Neural cell (in vitro differentiated cells): ENCODE results near the gene HOXC12. TPM values are rescaled to one million over a fixed set of nuclear protein-coding genes. Genes with fewer than 3 reads are reported as not detected.

Experiments used
- H2AFZ ChIP-seq: fragments of 200-600, 300-800 bp; sonication (generic), shearing (Covaris generic); 2 replicates; pipeline ENCODE4 v1.6.0; 2014; ENCODE audit warnings: low read depth, mild to moderate bottlenecking, antibody characterized with exemption, low read length, moderate library complexity
- H3F3A ChIP-seq: fragments of 200-600 bp; shearing (Covaris generic); 2 replicates; pipeline ENCODE4 v1.6.1; 2016; ENCODE audit warnings: mild to moderate bottlenecking, moderate library complexity, mixed read lengths, antibody characterized with exemption, low read length; ENCODE audit not compliant: insufficient read depth, poor library complexity, severe bottlenecking
- H3K27ac ChIP-seq: fragments of 200-600, 300-800 bp; sonication (generic), shearing (Covaris generic); 2 replicates; pipeline ENCODE4 v1.5.1; 2014; ENCODE audit warnings: mild to moderate bottlenecking, low read length, moderate library complexity
- H3K27me3 ChIP-seq: fragments of 300-800, 200-600 bp; sonication (generic), shearing (Covaris generic); 2 replicates; pipeline ENCODE4 v1.6.0; 2014; ENCODE audit warnings: mild to moderate bottlenecking, low read depth, low read length, moderate library complexity; ENCODE audit not compliant: insufficient read depth
- H3K36me3 ChIP-seq: fragments of 300-800, 200-600 bp; sonication (generic), shearing (Covaris generic); 2 replicates; pipeline ENCODE4 v1.5.1; 2014; ENCODE audit warnings: mild to moderate bottlenecking, antibody characterized with exemption, low read length, moderate library complexity; ENCODE audit not compliant: insufficient read depth
- H3K4me2 ChIP-seq: fragments of 300-800, 200-600 bp; sonication (generic), shearing (Covaris generic); 2 replicates; pipeline ENCODE4 v1.6.0; 2014; ENCODE audit warnings: mild to moderate bottlenecking, low read length
- H3K4me3 ChIP-seq: fragments of 300-800, 200-600 bp; sonication (generic), shearing (Covaris generic); 2 replicates; pipeline ENCODE4 v1.5.1; 2014; ENCODE audit warnings: mild to moderate bottlenecking, low read length, moderate library complexity
- H3K79me2 ChIP-seq: fragments of 200-600 bp; shearing (Covaris generic); replicated peaks from 2 replicates; pipeline ENCODE4 v1.6.0; 2014; ENCODE audit warnings: mild to moderate bottlenecking, low read length, moderate library complexity; ENCODE audit not compliant: insufficient read depth
- H3K9ac ChIP-seq: fragments of 300-800, 200-600 bp; sonication (generic), shearing (Covaris generic); 2 replicates; pipeline ENCODE4 v1.6.1; 2016; ENCODE audit warnings: mild to moderate bottlenecking, low read length, mixed read lengths
- H3K9me2 ChIP-seq: fragments of 200-600 bp; shearing (Covaris generic); 2 replicates; pipeline ENCODE4 v1.6.1; 2016; ENCODE audit warnings: mild to moderate bottlenecking, low read length, mixed read lengths; ENCODE audit not compliant: insufficient read depth
- H3K9me3 ChIP-seq: fragments of 200-600, 300-800 bp; sonication (generic), shearing (Covaris generic); 2 replicates; pipeline ENCODE4 v1.6.1; 2016; ENCODE audit warnings: mild to moderate bottlenecking, mixed run types, low read length, moderate library complexity, mixed read lengths
- H4K20me1 ChIP-seq: fragments of 200-600 bp; shearing (Covaris generic); 2 replicates; pipeline ENCODE4 v1.6.1; 2016; ENCODE audit warnings: mild to moderate bottlenecking, mixed run types; ENCODE audit not compliant: insufficient read depth
- EP300 ChIP-seq: fragments of 450-650 bp; conservative IDR thresholded peaks from 2 replicates; pipeline ENCODE4 v1.6.1; 2014; ENCODE audit warnings: antibody characterized with exemption, mild to moderate bottlenecking, moderate library complexity; ENCODE audit not compliant: poor library complexity, severe bottlenecking
- EZH2 ChIP-seq: fragments of 200-600, 300-800 bp; shearing (Covaris generic), sonication (generic); IDR thresholded peaks from 2 replicates; pipeline ENCODE4 v1.6.1; 2014; ENCODE audit warnings: antibody characterized with exemption, low read length, borderline replicate concordance, mild to moderate bottlenecking; ENCODE audit not compliant: insufficient read depth, poor library complexity, severe bottlenecking
- MXI1 ChIP-seq: fragments of 450-650 bp; conservative IDR thresholded peaks from 2 replicates; pipeline ENCODE4 v1.6.1; 2014; ENCODE audit warnings: antibody characterized with exemption, mild to moderate bottlenecking; ENCODE audit not compliant: poor library complexity, severe bottlenecking
- POLR2AphosphoS5 ChIP-seq: IDR thresholded peaks from 2 replicates; pipeline ENCODE4 v1.6.1; 2012
- RAD21 ChIP-seq: fragments of 450-650 bp; conservative IDR thresholded peaks from 2 replicates; pipeline ENCODE4 v1.6.1; 2014; ENCODE audit warnings: antibody characterized with exemption, mild to moderate bottlenecking, moderate library complexity
- SMC3 ChIP-seq: fragments of 450-650 bp; conservative IDR thresholded peaks from 2 replicates; pipeline ENCODE4 v1.6.1; 2014; ENCODE audit warnings: antibody characterized with exemption, mild to moderate bottlenecking, moderate library complexity; ENCODE audit not compliant: poor library complexity
- TAF1 ChIP-seq: IDR thresholded peaks from 2 replicates; pipeline ENCODE4 v1.6.1; 2012; ENCODE audit warnings: low read depth
- polyA plus RNA-seq: library from polyadenylated mRNA; depleted of rRNA; stranded (reverse); fragments of >200 nt; gene quantifications from 2 replicates; pipeline ENCODE4 v1.2.3, GENCODE V29; 2014
- TF ChIP-seq, protein P1 (sequence below): fragments of 450-650 bp; IDR thresholded peaks from 2 replicates; pipeline ENCODE4 v1.5.1; 2014; ENCODE audit warnings: antibody characterized with exemption, mild to moderate bottlenecking, moderate library complexity; ENCODE audit not compliant: poor library complexity, severe bottlenecking
- TF ChIP-seq, protein P2 (sequence below): IDR thresholded peaks from 2 replicates; pipeline ENCODE4 v1.6.1; 2012; ENCODE audit warnings: borderline replicate concordance

The HOXC12 gene
- polyA plus RNA-seq, 1 donor from 2014 or later = not detected

DNA sequence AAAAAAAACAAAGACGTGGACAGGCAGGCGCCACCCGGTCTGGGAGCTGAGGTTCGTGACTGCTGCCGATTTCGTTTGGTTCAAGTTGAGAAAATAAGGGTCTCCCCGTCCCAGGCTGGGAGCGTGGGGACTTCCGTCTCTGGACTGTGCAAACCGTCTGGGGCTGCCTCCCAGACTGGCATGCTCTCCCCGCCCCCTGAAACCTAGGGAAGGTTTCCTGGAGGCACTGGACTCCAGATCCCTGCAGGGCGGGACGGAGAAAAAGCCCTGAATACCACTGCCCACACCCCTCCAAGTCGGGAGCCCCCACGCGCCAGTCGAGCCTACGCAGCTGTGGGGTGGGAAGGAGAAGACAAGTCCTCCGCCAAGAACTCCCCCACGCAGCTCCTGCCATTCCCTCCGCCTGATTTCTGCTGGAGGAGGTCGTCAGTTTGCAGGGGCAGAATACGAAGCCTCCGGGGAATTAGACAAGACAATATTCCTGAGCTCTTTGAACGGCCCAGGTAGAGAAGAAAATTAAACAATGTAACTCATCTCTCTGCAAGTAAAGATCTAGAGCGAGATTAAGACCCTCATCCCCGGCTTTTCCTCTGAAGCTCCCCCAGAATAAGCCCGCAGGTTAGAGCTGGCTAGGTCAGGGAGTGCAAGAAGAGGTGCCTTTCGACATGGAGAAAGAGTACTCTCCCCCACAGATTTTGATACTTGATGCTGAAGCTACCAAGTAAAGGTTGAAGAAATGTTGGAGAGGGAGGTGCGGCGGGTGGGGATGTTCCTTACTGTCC, 26.5 kb upstream of the HOXC12 start:
- Histone ChIP-seq H2AFZ (no peak overlapping the region), H3F3A (no peaks in the 10 kb centered on the region), H3K36me3 (no peaks in the 10 kb centered on the region), H3K9me3 (no peaks in the 10 kb centered on the region), H3K9ac (no peak overlapping the region), H3K9me2 (no peaks in the 10 kb centered on the region), H3K27ac (no peak overlapping the region), H3K4me3 (no peak overlapping the region), H4K20me1 (no peaks in the 10 kb centered on the region), H3K4me2 (no peak overlapping the region), H3K27me3 (peaks cover 100% of the 10 kb centered on the region), H3K79me2 (no peaks in the 10 kb centered on the region)
- no peak for TF ChIP-seq TAF1
- TF ChIP-seq, protein P1, sequence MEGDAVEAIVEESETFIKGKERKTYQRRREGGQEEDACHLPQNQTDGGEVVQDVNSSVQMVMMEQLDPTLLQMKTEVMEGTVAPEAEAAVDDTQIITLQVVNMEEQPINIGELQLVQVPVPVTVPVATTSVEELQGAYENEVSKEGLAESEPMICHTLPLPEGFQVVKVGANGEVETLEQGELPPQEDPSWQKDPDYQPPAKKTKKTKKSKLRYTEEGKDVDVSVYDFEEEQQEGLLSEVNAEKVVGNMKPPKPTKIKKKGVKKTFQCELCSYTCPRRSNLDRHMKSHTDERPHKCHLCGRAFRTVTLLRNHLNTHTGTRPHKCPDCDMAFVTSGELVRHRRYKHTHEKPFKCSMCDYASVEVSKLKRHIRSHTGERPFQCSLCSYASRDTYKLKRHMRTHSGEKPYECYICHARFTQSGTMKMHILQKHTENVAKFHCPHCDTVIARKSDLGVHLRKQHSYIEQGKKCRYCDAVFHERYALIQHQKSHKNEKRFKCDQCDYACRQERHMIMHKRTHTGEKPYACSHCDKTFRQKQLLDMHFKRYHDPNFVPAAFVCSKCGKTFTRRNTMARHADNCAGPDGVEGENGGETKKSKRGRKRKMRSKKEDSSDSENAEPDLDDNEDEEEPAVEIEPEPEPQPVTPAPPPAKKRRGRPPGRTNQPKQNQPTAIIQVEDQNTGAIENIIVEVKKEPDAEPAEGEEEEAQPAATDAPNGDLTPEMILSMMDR = no peak
- no peak for TF ChIP-seq RAD21
- TF ChIP-seq MXI1 = no peak
- no peak for TF ChIP-seq POLR2AphosphoS5
- TF ChIP-seq, protein P2, sequence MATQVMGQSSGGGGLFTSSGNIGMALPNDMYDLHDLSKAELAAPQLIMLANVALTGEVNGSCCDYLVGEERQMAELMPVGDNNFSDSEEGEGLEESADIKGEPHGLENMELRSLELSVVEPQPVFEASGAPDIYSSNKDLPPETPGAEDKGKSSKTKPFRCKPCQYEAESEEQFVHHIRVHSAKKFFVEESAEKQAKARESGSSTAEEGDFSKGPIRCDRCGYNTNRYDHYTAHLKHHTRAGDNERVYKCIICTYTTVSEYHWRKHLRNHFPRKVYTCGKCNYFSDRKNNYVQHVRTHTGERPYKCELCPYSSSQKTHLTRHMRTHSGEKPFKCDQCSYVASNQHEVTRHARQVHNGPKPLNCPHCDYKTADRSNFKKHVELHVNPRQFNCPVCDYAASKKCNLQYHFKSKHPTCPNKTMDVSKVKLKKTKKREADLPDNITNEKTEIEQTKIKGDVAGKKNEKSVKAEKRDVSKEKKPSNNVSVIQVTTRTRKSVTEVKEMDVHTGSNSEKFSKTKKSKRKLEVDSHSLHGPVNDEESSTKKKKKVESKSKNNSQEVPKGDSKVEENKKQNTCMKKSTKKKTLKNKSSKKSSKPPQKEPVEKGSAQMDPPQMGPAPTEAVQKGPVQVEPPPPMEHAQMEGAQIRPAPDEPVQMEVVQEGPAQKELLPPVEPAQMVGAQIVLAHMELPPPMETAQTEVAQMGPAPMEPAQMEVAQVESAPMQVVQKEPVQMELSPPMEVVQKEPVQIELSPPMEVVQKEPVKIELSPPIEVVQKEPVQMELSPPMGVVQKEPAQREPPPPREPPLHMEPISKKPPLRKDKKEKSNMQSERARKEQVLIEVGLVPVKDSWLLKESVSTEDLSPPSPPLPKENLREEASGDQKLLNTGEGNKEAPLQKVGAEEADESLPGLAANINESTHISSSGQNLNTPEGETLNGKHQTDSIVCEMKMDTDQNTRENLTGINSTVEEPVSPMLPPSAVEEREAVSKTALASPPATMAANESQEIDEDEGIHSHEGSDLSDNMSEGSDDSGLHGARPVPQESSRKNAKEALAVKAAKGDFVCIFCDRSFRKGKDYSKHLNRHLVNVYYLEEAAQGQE = no peak
- TF ChIP-seq SMC3 = no peak
- TF ChIP-seq EP300 = no peak

DNA sequence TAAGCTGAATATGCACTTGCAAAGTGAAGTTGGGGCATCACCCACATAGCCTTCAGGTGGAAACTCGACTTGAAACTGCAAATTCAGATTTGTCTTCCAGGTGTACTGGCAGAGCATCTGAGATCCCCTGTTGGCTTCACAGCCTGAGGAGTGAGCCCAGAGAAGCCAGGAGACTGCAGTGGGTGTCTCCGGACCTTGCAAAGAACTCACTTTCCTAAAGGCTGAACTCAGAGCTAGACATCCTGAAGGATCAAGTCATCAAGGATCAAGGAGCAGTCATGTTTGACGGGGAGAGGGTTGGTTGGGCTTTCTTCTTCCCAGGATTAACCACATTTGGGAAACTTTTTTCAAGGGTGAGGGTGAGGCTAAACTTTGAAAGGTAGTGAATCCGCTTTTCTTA, 25.2 kb upstream of the HOXC12 start:
- H3K4me2 ChIP-seq = no peak overlapping the region
- H3F3A ChIP-seq = no peaks in the 10 kb centered on the region

More for the DNA sequence above, 25.2 kb upstream of the HOXC12 start:
- Histone ChIP-seq H3K36me3 (no peaks in the 10 kb centered on the region), H4K20me1 (no peaks in the 10 kb centered on the region), H3K27me3 (peaks cover 100% of the 10 kb centered on the region), H3K4me3 (no peak overlapping the region), H2AFZ (no peak overlapping the region), H3K27ac (no peak overlapping the region), H3K9me3 (no peaks in the 10 kb centered on the region), H3K9ac (no peak overlapping the region), H3K9me2 (no peaks in the 10 kb centered on the region), H3K79me2 (no peaks in the 10 kb centered on the region)
- no peak for TF ChIP-seq RAD21
- TF ChIP-seq, protein P2 = no peak
- TF ChIP-seq, protein P1 = no peak
- TF ChIP-seq POLR2AphosphoS5 = no peak
- no peak for TF ChIP-seq EZH2
- no peak for TF ChIP-seq EP300
- TF ChIP-seq SMC3 = no peak
- no peak for TF ChIP-seq MXI1
- TF ChIP-seq TAF1 = no peak
